H1 (cell line): ENCODE results near the gene GPD1L. TPM values are rescaled to one million over a fixed set of nuclear protein-coding genes. Genes with fewer than 3 reads are reported as not detected.

Experiments
- CTCF ChIA-PET: fragments of 300-600 bp; sonication (Branson Sonifier 250); formaldehyde crosslinking; loops from one replicate; lab custom pipeline; 2021; ENCODE audit not compliant: partially characterized antibody; lab: Charles Lee
- POLR2A ChIA-PET: fragments of 300-600 bp; sonication (Branson Sonifier 250); formaldehyde crosslinking; loops from one replicate; lab custom pipeline; 2021; ENCODE audit warnings: inconsistent platforms; ENCODE audit not compliant: partially characterized antibody; lab: Charles Lee
- DNase-seq, 2 experiments: peaks; one replicate each; pipeline versions ENCODE4 v3.0.0 to v3.0.0-alpha.2; 2010 to 2022; ENCODE audit warnings: low spot score in 2 of 2, low read depth in 1 of 2, mixed read lengths in 1 of 2
- FAIRE-seq: peaks from 2 replicates; lab custom pipeline; 2011; peaks lifted over from hg19 to GRCh38; lab: Jason Lieb, UNC
- H2AFZ ChIP-seq: 2 replicates; pipeline ENCODE4 v1.8.1; 2012; ENCODE audit warnings: low read length, inconsistent platforms
- H2AK5ac ChIP-seq: 2 replicates; pipeline ENCODE4 v1.6.1; 2013; ENCODE audit warnings: low read depth, low read length
- H2BK120ac ChIP-seq: replicated peaks from 2 replicates; pipeline ENCODE3; 2013; ENCODE audit warnings: low read depth, low read length, inconsistent platforms
- H2BK12ac ChIP-seq: 2 replicates; pipeline ENCODE4 v1.6.1; 2013; ENCODE audit warnings: low read depth, low read length
- H2BK15ac ChIP-seq: 2 replicates; pipeline ENCODE4 v1.6.1; 2013; ENCODE audit warnings: low read length
- H2BK20ac ChIP-seq: 2 replicates; pipeline ENCODE4 v1.6.1; 2013; ENCODE audit warnings: low read length
- H2BK5ac ChIP-seq: 2 replicates; pipeline ENCODE4 v1.6.1; 2013; ENCODE audit warnings: low read depth, low read length
- H3K14ac ChIP-seq: 2 replicates; pipeline ENCODE4 v1.6.1; 2013; ENCODE audit warnings: inconsistent platforms; ENCODE audit not compliant: insufficient read length
- H3K18ac ChIP-seq: 2 replicates; pipeline ENCODE4 v1.6.1; 2013; ENCODE audit warnings: low read length; ENCODE audit errors: extremely low read depth
- H3K23ac ChIP-seq: 2 replicates; pipeline ENCODE4 v1.6.1; 2013; ENCODE audit warnings: inconsistent platforms; ENCODE audit not compliant: insufficient read length
- H3K23me2 ChIP-seq: 2 replicates; pipeline ENCODE4 v1.6.1; 2013; ENCODE audit warnings: low read depth, low read length
- H3K27ac ChIP-seq: 2 replicates; pipeline ENCODE4 v1.6.1; 2011; ENCODE audit warnings: low read depth, low read length, inconsistent platforms
- H3K27me3 ChIP-seq, 4 experiments: replicated peaks in 1 of 4; 1 replicate in 1 of 4; 2 replicates in 3 of 4; pipeline versions ENCODE4 v1.6.1 to v1.8.1; 2011 to 2013; ENCODE audit warnings: low read length in 3 of 4, mild to moderate bottlenecking in 3 of 4, inconsistent platforms in 2 of 4, mixed read lengths in 2 of 4, moderate library complexity in 1 of 4; ENCODE audit not compliant: control insufficient read depth in 3 of 4, insufficient read depth in 3 of 4; ENCODE audit errors: extremely low read depth in 1 of 4
- H3K36me3 ChIP-seq, 4 experiments: 2 replicates each; pipeline versions ENCODE4 v1.6.1 to v1.8.1; 2011 to 2013; ENCODE audit warnings: mild to moderate bottlenecking in 4 of 4, low read length in 3 of 4, moderate library complexity in 2 of 4, control low read depth in 1 of 4, inconsistent platforms in 1 of 4; ENCODE audit not compliant: insufficient read depth in 4 of 4, control insufficient read depth in 2 of 4
- H3K4ac ChIP-seq: replicated peaks from 2 replicates; pipeline ENCODE3; 2013; ENCODE audit warnings: low read length, low read depth, mixed read lengths, inconsistent platforms; ENCODE audit not compliant: insufficient read length
- H3K4me1 ChIP-seq, 4 experiments: replicated peaks in 1 of 4; 1 replicate in 1 of 4; 2 replicates in 3 of 4; pipeline versions ENCODE4 v1.6.1 to v1.8.1; 2011 to 2013; ENCODE audit warnings: low read length in 3 of 4, inconsistent platforms in 2 of 4, mixed read lengths in 1 of 4; ENCODE audit not compliant: insufficient read depth in 4 of 4, control insufficient read depth in 3 of 4
- H3K4me2 ChIP-seq, 2 experiments: 2 replicates each; pipeline versions ENCODE4 v1.6.1 to v1.8.1; 2011 to 2013; ENCODE audit warnings: low read depth in 2 of 2, low read length in 2 of 2, control low read depth in 1 of 2, inconsistent platforms in 1 of 2, mild to moderate bottlenecking in 1 of 2; ENCODE audit not compliant: insufficient read depth in 1 of 2
- H3K4me3 ChIP-seq, 4 experiments: fragments of 200-600, 300-600 bp in 1 of 4; sonication (generic), shearing (Covaris generic), sonication (Bioruptor Twin) in 1 of 4; 2 replicates each; pipeline versions ENCODE4 v1.5.1 to v1.8.1; 2011 to 2016; ENCODE audit warnings: low read length in 4 of 4, low read depth in 3 of 4, control low read depth in 2 of 4, inconsistent platforms in 2 of 4, mild to moderate bottlenecking in 2 of 4, mixed read lengths in 1 of 4, moderate library complexity in 1 of 4; ENCODE audit not compliant: insufficient read depth in 2 of 4; ENCODE audit errors: extremely low read depth in 1 of 4
- H3K56ac ChIP-seq: replicated peaks from 2 replicates; pipeline ENCODE3; 2013; ENCODE audit warnings: low read depth, mild to moderate bottlenecking, mixed read lengths, low read length, inconsistent platforms; ENCODE audit not compliant: insufficient read length
- H3K79me1 ChIP-seq: 2 replicates; pipeline ENCODE4 v1.6.1; 2013; ENCODE audit warnings: low read depth, low read length, control low read depth
- H3K79me2 ChIP-seq, 2 experiments: 2 replicates each; pipeline versions ENCODE4 v1.6.1 to v1.8.1; 2012 to 2013; ENCODE audit warnings: low read length in 2 of 2, mild to moderate bottlenecking in 2 of 2, inconsistent platforms in 1 of 2; ENCODE audit not compliant: insufficient read depth in 2 of 2, control insufficient read depth in 1 of 2
- H3K9ac ChIP-seq, 4 experiments: replicated peaks in 1 of 4; 1 replicate in 1 of 4; 2 replicates in 3 of 4; pipeline versions ENCODE4 v1.6.1 to v1.8.1; 2011 to 2013; ENCODE audit warnings: low read depth in 3 of 4, low read length in 3 of 4, control low read depth in 2 of 4, mild to moderate bottlenecking in 2 of 4, moderate library complexity in 2 of 4, inconsistent platforms in 1 of 4; ENCODE audit errors: extremely low read depth in 1 of 4
- H3K9me3 ChIP-seq, 2 experiments: 2 replicates each; pipeline versions ENCODE4 v1.6.1 to v1.8.1; 2012 to 2013; ENCODE audit warnings: mild to moderate bottlenecking in 2 of 2, moderate library complexity in 2 of 2, control low read depth in 1 of 2, inconsistent platforms in 1 of 2, low read depth in 1 of 2, low read length in 1 of 2, mixed read lengths in 1 of 2; ENCODE audit not compliant: insufficient read depth in 2 of 2
- H4K20me1 ChIP-seq, 2 experiments: replicated peaks in 1 of 2; 2 replicates each; pipeline versions ENCODE3 to v1.8.1; 2011 to 2013; ENCODE audit warnings: inconsistent platforms in 2 of 2, low read length in 2 of 2, mild to moderate bottlenecking in 1 of 2; ENCODE audit not compliant: insufficient read depth in 2 of 2, control insufficient read depth in 1 of 2
- H4K5ac ChIP-seq: 2 replicates; pipeline ENCODE4 v1.6.1; 2013; ENCODE audit warnings: low read length, low read depth, mixed read lengths, inconsistent platforms; ENCODE audit not compliant: insufficient read length
- H4K8ac ChIP-seq: 2 replicates; pipeline ENCODE4 v1.8.0; 2013; ENCODE audit warnings: mild to moderate bottlenecking, moderate library complexity, low read length, inconsistent platforms; ENCODE audit not compliant: insufficient read depth; ENCODE audit errors: extremely low read depth
- H4K91ac ChIP-seq: replicated peaks from 2 replicates; pipeline ENCODE3; 2013; ENCODE audit warnings: low read length, mixed read lengths, inconsistent platforms; ENCODE audit not compliant: insufficient read length
- ATF3 ChIP-seq: IDR thresholded peaks from 2 replicates; pipeline ENCODE4 v1.6.1; 2011; ENCODE audit warnings: low read depth, mild to moderate bottlenecking, low read length; ENCODE audit not compliant: insufficient read depth
- CEBPB ChIP-seq: IDR thresholded peaks from 2 replicates; pipeline ENCODE4 v1.6.1; 2012; ENCODE audit warnings: low read depth, low read length
- JUN ChIP-seq: IDR thresholded peaks from 2 replicates; pipeline ENCODE4 v1.6.1; 2011; ENCODE audit warnings: low read depth, mild to moderate bottlenecking, improper control_type of control experiment, low read length
- POLR2A ChIP-seq, 2 experiments: IDR thresholded peaks; 1 replicate in 1 of 2; 2 replicates in 1 of 2; pipeline ENCODE4 v1.6.1; 2011; ENCODE audit warnings: low read depth in 2 of 2, low read length in 2 of 2, mild to moderate bottlenecking in 2 of 2; ENCODE audit errors: control extremely low read depth in 1 of 2
- RNF2 ChIP-seq: fragments of 200-900, 300-1000 bp; sonication (generic); IDR thresholded peaks from 2 replicates; pipeline ENCODE4 v1.7.1; 2016; ENCODE audit warnings: borderline replicate concordance, low read depth, mild to moderate bottlenecking, antibody characterized with exemption, low read length; ENCODE audit not compliant: poor library complexity, severe bottlenecking; ENCODE audit errors: missing control alignments
- RXRA ChIP-seq: IDR thresholded peaks from 2 replicates; pipeline ENCODE4 v1.6.1; 2011; ENCODE audit warnings: low read depth, mild to moderate bottlenecking, low read length, moderate library complexity; ENCODE audit not compliant: insufficient read depth
- SIRT6 ChIP-seq: IDR thresholded peaks from one replicate; pipeline ENCODE4 v1.7.1; 2012; ENCODE audit warnings: low read length, inconsistent platforms
- SIX5 ChIP-seq: IDR thresholded peaks from 2 replicates; pipeline ENCODE4 v1.6.1; 2011; ENCODE audit warnings: mild to moderate bottlenecking, low read depth, low read length
- SP1 ChIP-seq: IDR thresholded peaks from 2 replicates; pipeline ENCODE4 v1.6.1; 2011; ENCODE audit warnings: low read depth, low read length
- TAF7 ChIP-seq: optimal IDR thresholded peaks from 2 replicates; pipeline ENCODE3; 2011; ENCODE audit warnings: low read depth, mild to moderate bottlenecking, inconsistent platforms, low read length, moderate library complexity, borderline replicate concordance
- WGBS, 2 experiments: shearing (Covaris generic) in 1 of 2; methylation state at CpG; one replicate each; pipeline versions ENCODE4 v1.1.6 to v1.1.7; 2013 to 2015; ENCODE audit warnings: low lambda C conversion rate in 2 of 2, mixed read lengths in 2 of 2, inconsistent platforms in 1 of 2, low coverage in 1 of 2, missing lambda C conversion rate in 1 of 2; ENCODE audit not compliant: insufficient replicate concordance in 2 of 2, insufficient coverage in 1 of 2, insufficient read length in 1 of 2; ENCODE audit errors: extremely low coverage in 1 of 2, missing lambda C conversion rate in 1 of 2; 5-methylcytosine and 5-hydroxymethylcytosine counted together
- polyA plus RNA-seq, 7 experiments: library from polyadenylated mRNA; depleted of rRNA in 3 of 7; stranded (reverse) in 5 of 7; unstranded in 2 of 7; fragments of >200 nt in 5 of 7; fragments of 200-250 nt in 2 of 7; gene quantifications; 1 replicate in 5 of 7; 2 replicates in 1 of 7; 4 replicates in 1 of 7; pipeline versions ENCODE4 v1.2.1 to v1.2.3, GENCODE V29; 2011 to 2013; ENCODE audit warnings: missing spikeins in 2 of 7, mixed read lengths in 2 of 7
- total RNA-seq: library from RNA; stranded (reverse); fragmentation: NEBNext Ultra II Directional; extraction: Animal tissue kit (Norgen Biotek cat#: 25700); gene quantifications from 2 replicates; pipeline ENCODE4 v1.2.1, GENCODE V29; 2021

GPD1L gene
- total and polyA plus RNA-seq, 2 of the 8 experiments (the other 6 are each of a cell fraction or from before 2014, with no cell fraction given): 2.4 to 8.4 TPM

GRCh38 chr3:32100465-32100864 is 6.0 kb upstream of the GPD1L start:
- Histone ChIP-seq H3K56ac (no peak overlapping the region), H3K36me3 (no peaks in the 10 kb centered on the region), H3K4ac (no peak overlapping the region), H3K27me3 (peaks cover 0 to 3% (median 0%) of the 10 kb centered on the region in 4 experiments; a peak in 2 of 7 replicates), H2BK12ac (no peak overlapping the region), H3K14ac (no peak overlapping the region), H3K79me2 (no peaks in the 10 kb centered on the region), H3K4me2 (no peak overlapping the region), H4K5ac (no peak overlapping the region), H2BK5ac (no peak overlapping the region), H2AFZ (no peak overlapping the region), H3K23ac (no peak overlapping the region), H3K79me1 (no peaks in the 10 kb centered on the region), H2BK15ac (no peak overlapping the region), H3K4me3 (no peak overlapping the region), H2BK20ac (no peak overlapping the region), H3K9me3 (peaks cover 25% of the 10 kb centered on the region in 2 experiments), H3K4me1 (no peaks in the 10 kb centered on the region), H4K91ac (no peak overlapping the region), H2BK120ac (no peak overlapping the region), H4K20me1 (no peaks in the 10 kb centered on the region), H2AK5ac (no peak overlapping the region), H3K18ac (no peak overlapping the region), H3K23me2 (no peaks in the 10 kb centered on the region), H3K27ac (no peak overlapping the region), H4K8ac (no peak overlapping the region), H3K9ac (no peak overlapping the region)
- CTCF ChIA-PET: interaction anchor here (0.6 kb wide), 1 partner anchor 413 kb away, joined by 3 read pairs; no protein-coding TSS in a partner anchor
- DNase-seq: no peak
- WGBS, 2 experiments: 88% methylated on average over 5 of the region's 5 CpGs; no CpG with 5 or more reads in 1 of the 2 experiments
- no peak for FAIRE-seq
- TF ChIP-seq CEBPB: no peak
- no peak for TF ChIP-seq ATF3
- TF ChIP-seq SP1: no peak
- no peak for TF ChIP-seq RXRA
- no peak for TF ChIP-seq POLR2A (IDR thresholded peaks at IDR 0.05; ENCODE audit: control extremely low read depth in 1 of 2, low read depth in 2 of 2, low read length in 2 of 2)
- no peak for TF ChIP-seq SIX5
- no peak for TF ChIP-seq RNF2
- TF ChIP-seq JUN: no peak
- no peak for TF ChIP-seq TAF7
- no peak for TF ChIP-seq SIRT6
- POLR2A ChIA-PET: interaction anchor here (1.0 kb wide), 1 partner anchor 55 kb away, joined by 4 read pairs; no protein-coding TSS in a partner anchor
